DND-41 (cell line): ENCODE results near the gene HECTD1.
"Not testable (repeated sequence)": the region's sequence is repeated elsewhere in the genome, so short reads cannot be mapped to it uniquely, and the experiment has no call there.

ENCODE experiments used
- ATAC-seq: fragments of 200-7000 bp; cut with Tn5 transposase; 3 replicates; pipeline ENCODE4 v1.9.1; 2021; ENCODE audit warnings: low read depth; ENCODE audit not compliant: insufficient read depth
- DNase-seq: peaks from one replicate; pipeline ENCODE4 v3.0.0-alpha.2; 2020
- H2AFZ ChIP-seq: 2 replicates; pipeline ENCODE4 v1.6.0; 2012; ENCODE audit warnings: low read depth, low read length
- H3K27ac ChIP-seq: 2 replicates; pipeline ENCODE4 v1.5.1; 2012; ENCODE audit warnings: low read length, inconsistent platforms
- H3K27me3 ChIP-seq: fragments of 200-600 bp; sonication (generic); 2 replicates; pipeline ENCODE4 v1.6.0; 2012; ENCODE audit warnings: low read length, mild to moderate bottlenecking, inconsistent platforms; ENCODE audit not compliant: insufficient read depth, poor library complexity
- H3K36me3 ChIP-seq: 2 replicates; pipeline ENCODE4 v1.5.1; 2012; ENCODE audit warnings: low read length, inconsistent platforms; ENCODE audit not compliant: insufficient read depth
- H3K4me1 ChIP-seq: 2 replicates; pipeline ENCODE4 v1.5.1; 2012; ENCODE audit warnings: mild to moderate bottlenecking, low read length; ENCODE audit not compliant: insufficient read depth
- H3K4me2 ChIP-seq: 2 replicates; pipeline ENCODE4 v1.6.0; 2012; ENCODE audit warnings: mild to moderate bottlenecking, moderate library complexity, low read length, inconsistent platforms; ENCODE audit not compliant: insufficient read depth
- H3K4me3 ChIP-seq, 2 experiments: fragments of 200-600 bp in 1 of 2; shearing (Covaris generic) in 1 of 2; 2 replicates each; pipeline ENCODE4 v1.5.1; 2012 to 2016; ENCODE audit warnings: inconsistent platforms in 2 of 2, low read length in 2 of 2, mild to moderate bottlenecking in 2 of 2, low read depth in 1 of 2, moderate library complexity in 1 of 2
- H3K79me2 ChIP-seq: 2 replicates; pipeline ENCODE4 v1.6.0; 2012; ENCODE audit warnings: low read length, inconsistent platforms; ENCODE audit not compliant: insufficient read depth
- H3K9ac ChIP-seq: 2 replicates; pipeline ENCODE4 v1.6.0; 2012; ENCODE audit warnings: low read depth, mild to moderate bottlenecking, inconsistent platforms, low read length, moderate library complexity
- H3K9me3 ChIP-seq: 2 replicates; pipeline ENCODE4 v1.5.1; 2012; ENCODE audit warnings: low read length, moderate library complexity, mild to moderate bottlenecking, inconsistent platforms; ENCODE audit not compliant: insufficient read depth, severe bottlenecking
- H4K20me1 ChIP-seq: 2 replicates; pipeline ENCODE4 v1.6.0; 2012; ENCODE audit warnings: low read length; ENCODE audit not compliant: insufficient read depth
- CTCF ChIP-seq: IDR thresholded peaks from 2 replicates; pipeline ENCODE4 v1.5.1; 2012; ENCODE audit warnings: borderline replicate concordance, low read length, moderate library complexity, mild to moderate bottlenecking; ENCODE audit not compliant: poor library complexity, severe bottlenecking; ENCODE audit errors: extremely low read depth
- EZH2 ChIP-seq: IDR thresholded peaks from 3 replicates; pipeline ENCODE4 v1.6.1; 2012; ENCODE audit warnings: borderline replicate concordance, low read depth, mild to moderate bottlenecking, moderate library complexity, low read length, inconsistent platforms; ENCODE audit not compliant: severe bottlenecking

HECTD1 gene

GRCh38 chr14:31092160-31092708, 115.4 kb downstream of the HECTD1 start:
- no peak overlapping the region for H3K4me3 ChIP-seq
- no peak for TF ChIP-seq EZH2
- no peak for TF ChIP-seq CTCF
- no peak overlapping the region for H3K27ac ChIP-seq

DNA sequence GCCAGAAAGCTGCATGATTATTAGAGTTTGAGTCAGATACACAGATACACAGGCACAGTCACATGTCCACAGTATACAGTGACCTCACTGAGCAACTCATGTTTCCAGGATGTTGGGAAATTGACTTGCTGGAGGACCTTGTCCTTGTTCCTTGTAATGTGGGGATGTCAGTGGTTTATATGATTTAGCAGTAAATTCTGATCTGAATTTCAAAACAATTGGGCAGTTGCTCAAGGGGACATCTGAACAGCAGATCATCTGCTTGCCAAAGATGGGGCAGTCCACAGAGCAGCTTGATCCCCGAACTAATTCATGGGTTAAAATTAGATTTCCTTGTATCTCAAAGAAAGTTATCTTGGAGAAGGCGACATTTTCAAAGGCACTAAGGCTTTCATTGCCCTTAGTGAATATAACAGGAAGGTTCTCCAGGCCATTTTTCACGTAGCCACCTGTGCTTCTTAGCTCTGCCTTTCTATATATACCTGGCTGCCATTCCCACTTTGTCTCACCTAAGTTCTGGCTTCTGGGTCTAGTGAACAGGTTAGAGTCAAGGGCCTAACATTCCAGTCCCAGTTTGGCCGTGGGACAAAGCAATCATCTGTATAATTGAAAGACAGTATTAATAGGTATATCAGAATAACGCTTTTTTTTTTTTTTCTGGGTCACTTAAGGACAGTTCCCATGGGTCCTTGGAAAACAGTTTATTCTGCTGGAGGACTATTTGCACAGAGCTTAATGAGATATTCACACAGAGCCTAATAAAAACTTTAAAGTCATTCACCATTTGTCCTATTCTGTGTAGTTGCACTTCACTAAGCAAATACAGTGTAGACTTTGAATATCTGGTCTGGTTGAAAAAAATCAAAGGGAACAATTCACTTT, 116.5 kb downstream of the HECTD1 start:
- no peak for ATAC-seq
- no peak overlapping the region for H3K27ac ChIP-seq
- H3K4me2 ChIP-seq, result no peak overlapping the region
- no peaks in the 10 kb centered on the region for H3K79me2 ChIP-seq
- no peaks in the 10 kb centered on the region for H4K20me1 ChIP-seq
- H3K9ac ChIP-seq, result no peak overlapping the region
- H3K27me3 ChIP-seq, result no peaks in the 10 kb centered on the region
- no peak for DNase-seq
- no peak overlapping the region for H2AFZ ChIP-seq
- H3K4me1 ChIP-seq, result no peaks in the 10 kb centered on the region
- no peak overlapping the region for H3K4me3 ChIP-seq
- TF ChIP-seq CTCF (no peak), EZH2 (no peak)
- H3K36me3 ChIP-seq, result no peaks in the 10 kb centered on the region
- no peaks in the 10 kb centered on the region for H3K9me3 ChIP-seq

More at GRCh38 chr14:31092160-31092708, 115.4 kb downstream of the HECTD1 start:
- no peaks in the 10 kb centered on the region; the same call in 1 of the 2 replicates for H4K20me1 ChIP-seq
- H3K79me2 ChIP-seq, result no peaks in the 10 kb centered on the region
- no peak overlapping the region for H3K9ac ChIP-seq
- H3K27me3 ChIP-seq, result no peaks in the 10 kb centered on the region
- no peaks in the 10 kb centered on the region for H3K9me3 ChIP-seq
- no peak overlapping the region for H2AFZ ChIP-seq
- ATAC-seq (no peak), DNase-seq (no peak)
- H3K36me3 ChIP-seq, result peaks cover 5% of the 10 kb centered on the region; the same call in 1 of the 2 replicates
- no peaks in the 10 kb centered on the region for H3K4me1 ChIP-seq
- H3K4me2 ChIP-seq, result no peak overlapping the region

- not testable (repeated sequence) for H3K27ac ChIP-seq, H3K4me2 ChIP-seq, H3K36me3 ChIP-seq, DNase-seq, H3K4me1 ChIP-seq, H3K4me3 ChIP-seq, H4K20me1 ChIP-seq, H3K27me3 ChIP-seq, H3K9ac ChIP-seq, H3K9me3 ChIP-seq, H3K79me2 ChIP-seq, ATAC-seq, H2AFZ ChIP-seq
These were observed 121.1 kb downstream of the HECTD1 start for GRCh38 chr14:31086466-31086865.

- Histone ChIP-seq H3K9me3 (no peaks in the 10 kb centered on the region), H3K27me3 (no peaks in the 10 kb centered on the region), H3K4me2 (no peak overlapping the region), H2AFZ (no peak overlapping the region), H3K79me2 (no peaks in the 10 kb centered on the region), H3K36me3 (peaks cover 2% of the 10 kb centered on the region; the same call in 1 of the 2 replicates), H3K9ac (no peak overlapping the region), H4K20me1 (no peaks in the 10 kb centered on the region), H3K27ac (no peak overlapping the region), H3K4me1 (no peaks in the 10 kb centered on the region), H3K4me3 (no peak overlapping the region)
- TF ChIP-seq CTCF (no peak), EZH2 (no peak)
- ATAC-seq, result no peak
- DNase-seq, result no peak
These were observed 122.6 kb downstream of the HECTD1 start for GRCh38 chr14:31085027-31085426.
